Osteocyte (in vitro differentiated cells): ENCODE results near the gene EIF6. TPM values are rescaled to one million over a fixed set of nuclear protein-coding genes. Genes with fewer than 3 reads are reported as not detected.

ENCODE experiments used
- DNase-seq: peaks from one replicate; pipeline ENCODE4 v3.0.0; 2021; ENCODE audit warnings: mixed read lengths; ENCODE audit not compliant: unreplicated experiment; ENCODE audit errors: extremely low spot score
- H3K27ac Mint-ChIP-seq: one replicate; pipeline ENCODE4 v1.8.0; 2021; ENCODE audit warnings: mild to moderate bottlenecking, mixed read lengths; ENCODE audit not compliant: unreplicated experiment
- H3K27me3 Mint-ChIP-seq: one replicate; pipeline ENCODE4 v1.8.0; 2021; ENCODE audit warnings: mixed read lengths; ENCODE audit not compliant: unreplicated experiment
- H3K36me3 Mint-ChIP-seq: one replicate; pipeline ENCODE4 v1.8.0; 2021; ENCODE audit warnings: mixed read lengths; ENCODE audit not compliant: unreplicated experiment
- H3K4me1 Mint-ChIP-seq: one replicate; pipeline ENCODE4 v1.8.0; 2021; ENCODE audit warnings: mixed read lengths; ENCODE audit not compliant: unreplicated experiment
- H3K4me3 Mint-ChIP-seq: one replicate; pipeline ENCODE4 v1.8.0; 2021; ENCODE audit warnings: mild to moderate bottlenecking, moderate library complexity, mixed read lengths; ENCODE audit not compliant: unreplicated experiment
- H3K9me3 Mint-ChIP-seq: one replicate; pipeline ENCODE4 v1.8.0; 2021; ENCODE audit warnings: mixed read lengths; ENCODE audit not compliant: unreplicated experiment
- CTCF ChIP-seq: fragments of 200-600 bp; sonication (generic); IDR thresholded peaks from 2 replicates; pipeline ENCODE4 v1.5.0; 2021; ENCODE audit warnings: antibody characterized with exemption, mild to moderate bottlenecking, moderate library complexity
- total RNA-seq: library from RNA; stranded (reverse); gene quantifications from 2 replicates; pipeline ENCODE4 v1.2.1, GENCODE V29; 2021

EIF6 gene
- total RNA-seq, 1 donor from 2014 or later: 131 TPM

GRCh38 chr20:35232575-35232974 is 52.0 kb downstream of the EIF6 start:
- DNase-seq: no peak
- H3K4me3 Mint-ChIP-seq: no peak overlapping the region
- peaks cover 4% of the 10 kb centered on the region for H3K9me3 Mint-ChIP-seq
- TF ChIP-seq CTCF: no peak
- peaks cover 3% of the 10 kb centered on the region for H3K27me3 Mint-ChIP-seq
- H3K27ac Mint-ChIP-seq: peak overlapping the region; percentile 41
- peaks cover 14% of the 10 kb centered on the region for H3K4me1 Mint-ChIP-seq
- peaks cover 12% of the 10 kb centered on the region for H3K36me3 Mint-ChIP-seq

Other genes starting within 250 kb of the EIF6 start
- gene TRPC4AP, start 192.0 kb downstream of the EIF6 start, total RNA-seq: 83.0 TPM in 2 replicates
- gene EDEM2, start 137.4 kb downstream of the EIF6 start, total RNA-seq: 16.8 and 17.5 TPM in 2 replicates
- gene PROCR, start 112.7 kb downstream of the EIF6 start, total RNA-seq: 3.2 and 3.3 TPM in 2 replicates
- gene MMP24, start 58.1 kb downstream of the EIF6 start, total RNA-seq: 0.54 and 0.63 TPM in 2 replicates
- gene MMP24OS, start 6.7 kb downstream of the EIF6 start, total RNA-seq: 118 and 120 TPM in 2 replicates
- gene FAM83C, start 7.7 kb upstream of the EIF6 start, total RNA-seq: not detected in 2 replicates
- 41.1 and 42.2 TPM in 2 replicates for gene UQCC1, start 127.2 kb upstream of the EIF6 start, total RNA-seq
- gene GDF5, start 153.5 kb upstream of the EIF6 start, total RNA-seq: 4.7 and 6.3 TPM in 2 replicates
- gene CEP250, start 170.8 kb upstream of the EIF6 start, total RNA-seq: 57.1 and 58.5 TPM in 2 replicates
- gene C20orf173, start 244.9 kb upstream of the EIF6 start, total RNA-seq: not detected in 2 replicates